Upper lobe of right lung (tissue), 1 donor: ENCODE results near the gene GYS2. TPM values are rescaled to one million over a fixed set of nuclear protein-coding genes. Genes with fewer than 3 reads are reported as not detected.

ENCODE experiments used
- ATAC-seq: fragments of 200-7000 bp; cut with Tn5 transposase; one replicate; pipeline ENCODE4 v1.9.1; 2020; ENCODE audit warnings: mild to moderate bottlenecking, moderate library complexity
- DNase-seq: peaks from one replicate; pipeline ENCODE4 v3.0.0-alpha.2; 2020
- H3K27ac ChIP-seq: fragments of 200-600 bp; one replicate; pipeline ENCODE4 v1.8.0; 2022
- H3K27me3 ChIP-seq: fragments of 200-600 bp; one replicate; pipeline ENCODE4 v1.8.0; 2022; ENCODE audit warnings: mild to moderate bottlenecking
- H3K36me3 ChIP-seq: fragments of 200-600 bp; one replicate; pipeline ENCODE4 v1.8.0; 2022
- H3K4me1 ChIP-seq: fragments of 200-600 bp; one replicate; pipeline ENCODE4 v1.8.0; 2022
- H3K4me3 ChIP-seq: fragments of 200-600 bp; one replicate; pipeline ENCODE4 v1.8.0; 2022; ENCODE audit warnings: mild to moderate bottlenecking
- H3K9me3 ChIP-seq: fragments of 200-600 bp; one replicate; pipeline ENCODE4 v1.8.0; 2022
- intact Hi-C: fragments of 100-400 bp; cut with DNase I; formaldehyde crosslinking; loops from one replicate; pipeline ENCODE4 v1.11.0; 2022
- total RNA-seq: library from RNA; stranded (reverse); fragmentation: NEBNext Ultra II Directional; extraction: Animal tissue kit (Norgen Biotek cat#: 25700); gene quantifications from one replicate; pipeline ENCODE4 v1.2.1, GENCODE V29; 2021
- TF ChIP-seq, protein P1 (sequence below): fragments of 200-600 bp; IDR thresholded peaks from one replicate; pipeline ENCODE4 v1.8.0; 2022; ENCODE audit warnings: antibody characterized with exemption
- donor health status: DM: no; HTN: yes; CAD: no; lungs with severe emphysema.

The GYS2 gene
- total RNA-seq, 1 donor from 2014 or later: not detected

- no peaks in the 10 kb centered on the region for H3K36me3 ChIP-seq
These were observed 57.2 kb downstream of the GYS2 start for GRCh38 chr12:21547437-21547836.

GRCh38 chr12:21546716-21547115 is 57.9 kb downstream of the GYS2 start:
- no peaks in the 10 kb centered on the region for H3K36me3 ChIP-seq
- TF ChIP-seq, protein P1, sequence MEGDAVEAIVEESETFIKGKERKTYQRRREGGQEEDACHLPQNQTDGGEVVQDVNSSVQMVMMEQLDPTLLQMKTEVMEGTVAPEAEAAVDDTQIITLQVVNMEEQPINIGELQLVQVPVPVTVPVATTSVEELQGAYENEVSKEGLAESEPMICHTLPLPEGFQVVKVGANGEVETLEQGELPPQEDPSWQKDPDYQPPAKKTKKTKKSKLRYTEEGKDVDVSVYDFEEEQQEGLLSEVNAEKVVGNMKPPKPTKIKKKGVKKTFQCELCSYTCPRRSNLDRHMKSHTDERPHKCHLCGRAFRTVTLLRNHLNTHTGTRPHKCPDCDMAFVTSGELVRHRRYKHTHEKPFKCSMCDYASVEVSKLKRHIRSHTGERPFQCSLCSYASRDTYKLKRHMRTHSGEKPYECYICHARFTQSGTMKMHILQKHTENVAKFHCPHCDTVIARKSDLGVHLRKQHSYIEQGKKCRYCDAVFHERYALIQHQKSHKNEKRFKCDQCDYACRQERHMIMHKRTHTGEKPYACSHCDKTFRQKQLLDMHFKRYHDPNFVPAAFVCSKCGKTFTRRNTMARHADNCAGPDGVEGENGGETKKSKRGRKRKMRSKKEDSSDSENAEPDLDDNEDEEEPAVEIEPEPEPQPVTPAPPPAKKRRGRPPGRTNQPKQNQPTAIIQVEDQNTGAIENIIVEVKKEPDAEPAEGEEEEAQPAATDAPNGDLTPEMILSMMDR: no peak
- H3K4me3 ChIP-seq: no peak overlapping the region
- no peaks in the 10 kb centered on the region for H3K4me1 ChIP-seq
- DNase-seq: no peak
- H3K27ac ChIP-seq: no peak overlapping the region
- intact Hi-C loops: no loop called here
- H3K27me3 ChIP-seq: no peaks in the 10 kb centered on the region
- no peak for ATAC-seq
- H3K9me3 ChIP-seq: no peaks in the 10 kb centered on the region

More at GRCh38 chr12:21547437-21547836, 57.2 kb downstream of the GYS2 start:
- TF ChIP-seq, protein P1: no peak
- H3K9me3 ChIP-seq: no peaks in the 10 kb centered on the region
- no peaks in the 10 kb centered on the region for H3K4me1 ChIP-seq
- DNase-seq (no peak), ATAC-seq (no peak)
- H3K27ac ChIP-seq: no peak overlapping the region
- H3K4me3 ChIP-seq: no peak overlapping the region
- intact Hi-C loops: no loop called here
- no peaks in the 10 kb centered on the region for H3K27me3 ChIP-seq

- DNase-seq: no peak
- ATAC-seq: no peak
- Histone ChIP-seq H3K36me3 (no peaks in the 10 kb centered on the region), H3K4me1 (no peaks in the 10 kb centered on the region), H3K4me3 (no peak overlapping the region), H3K9me3 (no peaks in the 10 kb centered on the region), H3K27ac (no peak overlapping the region), H3K27me3 (no peaks in the 10 kb centered on the region)
- intact Hi-C loops: no loop called here
- TF ChIP-seq, protein P1: no peak
These were observed 59.1 kb downstream of the GYS2 start for GRCh38 chr12:21545557-21545956.

- H3K27me3 ChIP-seq: no peaks in the 10 kb centered on the region
- H3K36me3 ChIP-seq: no peaks in the 10 kb centered on the region
- H3K27ac ChIP-seq: no peak overlapping the region
- TF ChIP-seq, protein P1: no peak
- ATAC-seq: no peak
- intact Hi-C loops: no loop called here
- no peak overlapping the region for H3K4me3 ChIP-seq
- H3K9me3 ChIP-seq: no peaks in the 10 kb centered on the region
- H3K4me1 ChIP-seq: no peaks in the 10 kb centered on the region
- DNase-seq: no peak
These were observed 61.5 kb downstream of the GYS2 start for GRCh38 chr12:21543151-21543550.

GRCh38 chr12:21542403-21542802 is 62.2 kb downstream of the GYS2 start:
- Histone ChIP-seq H3K4me1 (no peaks in the 10 kb centered on the region), H3K4me3 (no peak overlapping the region), H3K9me3 (no peaks in the 10 kb centered on the region), H3K27me3 (no peaks in the 10 kb centered on the region), H3K27ac (no peak overlapping the region), H3K36me3 (no peaks in the 10 kb centered on the region)
- TF ChIP-seq, protein P1: no peak
- no peak for DNase-seq
- intact Hi-C loops: no loop called here
- ATAC-seq: no peak

DNA sequence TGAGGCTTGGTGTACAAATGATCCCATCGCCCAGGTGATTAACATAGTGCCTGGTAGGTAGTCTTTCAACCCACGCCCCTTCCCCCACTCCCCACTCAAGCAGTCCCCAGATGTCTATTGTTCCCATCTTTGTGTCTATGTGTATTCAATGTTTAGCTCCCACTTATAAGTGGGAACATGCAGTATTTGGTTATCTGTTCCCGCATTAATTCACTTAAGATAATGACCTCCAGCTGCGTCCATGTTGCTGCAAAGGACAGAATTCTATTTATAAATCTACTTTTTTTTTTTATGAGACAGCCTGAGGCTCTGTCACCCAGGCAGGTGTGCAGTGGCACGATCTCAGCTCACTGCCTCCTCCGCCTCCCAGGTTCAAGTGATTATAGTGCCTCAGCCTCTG is 62.9 kb downstream of the GYS2 start:
- DNase-seq (no peak), ATAC-seq (no peak)
- no peaks in the 10 kb centered on the region for H3K4me1 ChIP-seq
- H3K27me3 ChIP-seq: no peaks in the 10 kb centered on the region
- H3K36me3 ChIP-seq: no peaks in the 10 kb centered on the region
- no peak overlapping the region for H3K27ac ChIP-seq
- H3K4me3 ChIP-seq: no peak overlapping the region
- no peaks in the 10 kb centered on the region for H3K9me3 ChIP-seq
- intact Hi-C loops: no loop called here
- TF ChIP-seq, protein P1: no peak
